A549 treated with GW870086 at 1 μM for 4 hours (cell line): Measurements from ENCODE around the gene GPR85. TPM values are rescaled to one million over a fixed set of nuclear protein-coding genes. Genes with fewer than 3 reads are reported as not detected.

Experiments
- total RNA-seq: library from RNA; stranded (reverse); fragments of 200-300 nt; extraction: Qiagen RNA extraction; gene quantifications from 5 replicates; pipeline ENCODE4 v1.2.3, GENCODE V29; 2022; ENCODE audit warnings: low read depth

The GPR85 gene, protein sequence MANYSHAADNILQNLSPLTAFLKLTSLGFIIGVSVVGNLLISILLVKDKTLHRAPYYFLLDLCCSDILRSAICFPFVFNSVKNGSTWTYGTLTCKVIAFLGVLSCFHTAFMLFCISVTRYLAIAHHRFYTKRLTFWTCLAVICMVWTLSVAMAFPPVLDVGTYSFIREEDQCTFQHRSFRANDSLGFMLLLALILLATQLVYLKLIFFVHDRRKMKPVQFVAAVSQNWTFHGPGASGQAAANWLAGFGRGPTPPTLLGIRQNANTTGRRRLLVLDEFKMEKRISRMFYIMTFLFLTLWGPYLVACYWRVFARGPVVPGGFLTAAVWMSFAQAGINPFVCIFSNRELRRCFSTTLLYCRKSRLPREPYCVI
- not detected in 5 replicates for total RNA-seq

DNA sequence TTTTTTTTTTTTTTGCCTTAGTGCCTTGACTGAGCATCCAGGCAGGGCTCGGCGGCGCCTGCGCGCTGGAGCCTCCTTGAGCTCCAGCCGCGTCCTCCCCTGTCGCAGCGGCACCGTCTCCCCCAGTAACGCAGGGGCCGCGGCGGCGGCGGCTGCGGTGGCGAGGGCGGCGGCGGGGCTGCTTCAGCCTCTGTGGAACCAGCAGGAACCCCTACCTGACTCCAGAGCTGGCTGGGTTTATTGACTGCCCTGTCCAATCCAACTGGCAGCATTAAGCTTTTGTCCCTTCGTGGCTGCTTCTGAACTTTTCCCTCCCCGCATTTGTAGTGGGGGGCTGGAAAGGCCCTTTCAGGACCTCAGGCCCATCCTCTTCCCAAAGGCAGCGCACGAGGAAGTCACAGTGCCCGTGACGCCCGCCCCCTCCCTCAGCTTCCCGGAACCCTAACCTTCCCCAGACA, at the start of gene GPR85:
Gene GPR85, minus strand, starts transcription at position 397 of the 458 bp plus-strand sequence. CDS start 2,106 bp downstream, outside the sequence.

DNA sequence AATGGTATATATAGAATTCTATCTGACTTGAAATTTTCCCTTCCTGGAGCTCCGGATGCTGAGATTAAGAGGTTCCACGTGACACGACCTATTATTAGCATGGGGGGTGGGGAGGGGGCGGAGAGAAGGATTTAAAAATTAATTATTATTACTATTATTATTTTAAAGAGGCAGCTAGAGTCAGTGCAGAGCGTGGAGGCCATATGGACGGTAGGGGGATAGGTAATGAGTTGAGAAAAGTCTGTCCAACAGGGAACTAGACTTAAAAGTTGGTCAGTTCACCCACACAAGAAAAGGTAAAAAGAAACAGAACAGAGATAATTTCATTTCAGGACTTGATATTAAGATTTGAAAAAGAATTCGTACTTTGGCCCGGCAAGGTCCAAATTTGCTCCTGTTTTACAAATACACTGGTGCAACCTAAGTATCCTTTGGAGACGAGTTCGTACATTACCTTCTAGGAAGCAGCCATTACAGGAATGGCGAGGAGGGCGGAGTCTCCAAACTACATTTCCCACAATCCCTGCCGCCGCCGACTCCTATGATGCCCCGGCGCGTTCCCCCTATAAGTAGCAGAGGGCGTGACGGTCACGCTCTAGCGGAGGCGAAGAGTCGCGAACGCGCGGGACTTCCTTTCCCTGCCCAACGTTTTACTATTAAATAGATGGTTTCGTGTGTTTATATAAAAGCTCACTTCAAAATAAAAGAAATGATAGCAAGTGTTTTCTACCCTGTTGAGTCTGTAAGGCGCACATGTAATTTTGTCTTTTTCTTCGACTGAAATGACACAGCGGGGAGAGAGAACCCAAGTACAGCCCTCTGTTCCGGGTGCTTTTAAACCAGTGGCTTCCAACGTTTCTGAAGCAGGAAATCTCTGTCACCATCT, 31.7 kb upstream of the GPR85 start, which contains the start of gene SMIM30:
Gene SMIM30, minus strand, starts transcription at position 481 of the 886 bp plus-strand sequence. CDS start 976 bp downstream, outside the sequence.

Other genes starting within 250 kb of the GPR85 start
- gene SMIM30, start 31.7 kb upstream of the GPR85 start, total RNA-seq = 29.8 to 44.4 TPM (median 36.2 TPM) in 5 replicates